Neural cell (in vitro differentiated cells): ENCODE results near the gene CTSA.
"Not testable (repeated sequence)": the region's sequence is repeated elsewhere in the genome, so short reads cannot be mapped to it uniquely, and the experiment has no call there.

ENCODE experiments used
- EZH2 ChIP-seq: fragments of 200-600, 300-800 bp; shearing (Covaris generic), sonication (generic); IDR thresholded peaks from 2 replicates; pipeline ENCODE4 v1.6.1; 2014; ENCODE audit warnings: antibody characterized with exemption, low read length, borderline replicate concordance, mild to moderate bottlenecking; ENCODE audit not compliant: insufficient read depth, poor library complexity, severe bottlenecking
- POLR2AphosphoS5 ChIP-seq: IDR thresholded peaks from 2 replicates; pipeline ENCODE4 v1.6.1; 2012

GRCh38 chr20:45901332-45901731, 10.2 kb downstream of the CTSA start:
- not testable (repeated sequence) for TF ChIP-seq EZH2, POLR2AphosphoS5
